Lung (tissue), 12 donors: ENCODE data around the gene PDIA6. TPM values are rescaled to one million over a fixed set of nuclear protein-coding genes. Genes with fewer than 3 reads are reported as not detected.

Source experiments
- ATAC-seq: fragments of 200-7000 bp; cut with Tn5 transposase; one replicate; pipeline ENCODE4 v1.9.1; 2020; ENCODE audit warnings: moderate number of reproducible peaks; ENCODE audit not compliant: insufficient read depth, low FRiP score
- DNase-seq, 3 donors: peaks; one replicate each; pipeline ENCODE4 v3.0.0-alpha.2; 2013 to 2017
- H3K27ac ChIP-seq, 2 donors: one replicate each; pipeline ENCODE4 v1.5.1; 2013; ENCODE audit warnings: mild to moderate bottlenecking in 2 of 2, moderate library complexity in 2 of 2, control low read depth in 1 of 2, inconsistent platforms in 1 of 2, low read depth in 1 of 2, low read length in 1 of 2
- H3K27me3 ChIP-seq, 3 donors: one replicate each; pipeline ENCODE4 v1.5.1; 2013; ENCODE audit warnings: low read length in 2 of 3; ENCODE audit not compliant: control insufficient read depth in 3 of 3, insufficient read depth in 3 of 3
- H3K36me3 ChIP-seq, 4 donors: one replicate each; pipeline ENCODE4 v1.5.1; 2013; ENCODE audit warnings: low read length in 4 of 4, mild to moderate bottlenecking in 1 of 4, moderate library complexity in 1 of 4; ENCODE audit not compliant: control insufficient read depth in 4 of 4, insufficient read depth in 4 of 4
- H3K4me1 ChIP-seq, 5 donors: one replicate each; pipeline ENCODE4 v1.5.1; 2013; ENCODE audit warnings: low read length in 5 of 5, mild to moderate bottlenecking in 2 of 5, moderate library complexity in 1 of 5; ENCODE audit not compliant: control insufficient read depth in 5 of 5, insufficient read depth in 5 of 5
- H3K4me3 ChIP-seq: one replicate; pipeline ENCODE4 v1.5.1; 2013; ENCODE audit warnings: mild to moderate bottlenecking, control low read depth, moderate library complexity
- H3K9ac ChIP-seq, 2 donors: one replicate each; pipeline ENCODE4 v1.5.1; 2013; ENCODE audit warnings: low read length in 2 of 2, control low read depth in 1 of 2; ENCODE audit not compliant: insufficient read depth in 1 of 2
- H3K9me3 ChIP-seq, 4 donors: one replicate each; pipeline ENCODE4 v1.5.1; 2013; ENCODE audit warnings: low read length in 3 of 4, mild to moderate bottlenecking in 1 of 4, moderate library complexity in 1 of 4; ENCODE audit not compliant: control insufficient read depth in 4 of 4, insufficient read depth in 3 of 4
- WGBS, 2 donors: extraction: QIAGEN DNeasy Blood & Tissue Kit; methylation state at CpG; one replicate each; pipeline ENCODE4 v1.1.7; 2013; 5-methylcytosine and 5-hydroxymethylcytosine counted together
- polyA plus RNA-seq, 2 donors: library from polyadenylated mRNA; stranded (reverse); fragments of 200-250 nt; gene quantifications; one replicate each; pipeline ENCODE4 v1.2.1, GENCODE V29; 2013
- total RNA-seq, 2 donors: library from RNA; depleted of rRNA in 1 of 2; stranded (reverse); fragments of >200 nt in 1 of 2; gene quantifications; one replicate each; pipeline ENCODE4 v1.2.1, GENCODE V29; 2014 to 2021
- TF ChIP-seq, protein P1 (sequence below): IDR thresholded peaks from 2 replicates; pipeline ENCODE4 v1.5.1; 2012; ENCODE audit warnings: mild to moderate bottlenecking; ENCODE audit errors: control extremely low read depth, extremely low read depth
- donor health status: control.
- donor health status: control.
- donor health status: Bipolar disorder and iron deficiency.
- donor health status: healthy.
- donor health status: DM: yes; HTN: yes; CAD: no.

Gene PDIA6
- total and polyA plus RNA-seq, 4 donors = 70.1 to 341 (median 189) TPM

DNA sequence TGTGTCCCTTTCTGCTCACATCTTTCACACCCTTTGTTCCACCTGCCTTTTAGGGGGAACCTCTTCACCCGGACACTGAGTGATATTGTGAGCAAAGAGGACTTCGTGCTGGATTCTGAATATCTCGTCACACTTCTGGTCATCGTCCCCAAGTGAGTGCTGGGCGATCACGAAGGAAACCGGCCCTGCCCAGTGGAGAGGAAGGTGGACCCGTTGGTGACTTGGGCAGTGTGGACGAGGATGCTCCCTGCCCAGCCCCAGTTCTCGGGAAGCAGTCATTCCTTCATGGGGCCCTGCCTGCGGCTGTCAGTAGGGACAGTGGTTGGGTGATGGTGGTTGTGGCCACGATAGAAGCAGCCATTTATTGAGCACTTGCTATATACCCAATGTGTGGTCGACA is 40.8 kb downstream of the PDIA6 start:
- H3K4me3 ChIP-seq = no peak overlapping the region
- no peak overlapping the region for H3K27ac ChIP-seq
- H3K9me3 ChIP-seq = no peaks in the 10 kb centered on the region
- H3K27me3 ChIP-seq = no peaks in the 10 kb centered on the region
- 88 to 95% methylated on average over 13 of the region's 13 CpGs for WGBS, 2 donors
- no peak for DNase-seq
- H3K9ac ChIP-seq = no peak overlapping the region
- TF ChIP-seq, protein P1, sequence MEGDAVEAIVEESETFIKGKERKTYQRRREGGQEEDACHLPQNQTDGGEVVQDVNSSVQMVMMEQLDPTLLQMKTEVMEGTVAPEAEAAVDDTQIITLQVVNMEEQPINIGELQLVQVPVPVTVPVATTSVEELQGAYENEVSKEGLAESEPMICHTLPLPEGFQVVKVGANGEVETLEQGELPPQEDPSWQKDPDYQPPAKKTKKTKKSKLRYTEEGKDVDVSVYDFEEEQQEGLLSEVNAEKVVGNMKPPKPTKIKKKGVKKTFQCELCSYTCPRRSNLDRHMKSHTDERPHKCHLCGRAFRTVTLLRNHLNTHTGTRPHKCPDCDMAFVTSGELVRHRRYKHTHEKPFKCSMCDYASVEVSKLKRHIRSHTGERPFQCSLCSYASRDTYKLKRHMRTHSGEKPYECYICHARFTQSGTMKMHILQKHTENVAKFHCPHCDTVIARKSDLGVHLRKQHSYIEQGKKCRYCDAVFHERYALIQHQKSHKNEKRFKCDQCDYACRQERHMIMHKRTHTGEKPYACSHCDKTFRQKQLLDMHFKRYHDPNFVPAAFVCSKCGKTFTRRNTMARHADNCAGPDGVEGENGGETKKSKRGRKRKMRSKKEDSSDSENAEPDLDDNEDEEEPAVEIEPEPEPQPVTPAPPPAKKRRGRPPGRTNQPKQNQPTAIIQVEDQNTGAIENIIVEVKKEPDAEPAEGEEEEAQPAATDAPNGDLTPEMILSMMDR = no peak
- H3K4me1 ChIP-seq = peaks cover 0 to 10% (median 0%) of the 10 kb centered on the region in 5 donors
- no peaks in the 10 kb centered on the region for H3K36me3 ChIP-seq
- ATAC-seq = no peak

DNA sequence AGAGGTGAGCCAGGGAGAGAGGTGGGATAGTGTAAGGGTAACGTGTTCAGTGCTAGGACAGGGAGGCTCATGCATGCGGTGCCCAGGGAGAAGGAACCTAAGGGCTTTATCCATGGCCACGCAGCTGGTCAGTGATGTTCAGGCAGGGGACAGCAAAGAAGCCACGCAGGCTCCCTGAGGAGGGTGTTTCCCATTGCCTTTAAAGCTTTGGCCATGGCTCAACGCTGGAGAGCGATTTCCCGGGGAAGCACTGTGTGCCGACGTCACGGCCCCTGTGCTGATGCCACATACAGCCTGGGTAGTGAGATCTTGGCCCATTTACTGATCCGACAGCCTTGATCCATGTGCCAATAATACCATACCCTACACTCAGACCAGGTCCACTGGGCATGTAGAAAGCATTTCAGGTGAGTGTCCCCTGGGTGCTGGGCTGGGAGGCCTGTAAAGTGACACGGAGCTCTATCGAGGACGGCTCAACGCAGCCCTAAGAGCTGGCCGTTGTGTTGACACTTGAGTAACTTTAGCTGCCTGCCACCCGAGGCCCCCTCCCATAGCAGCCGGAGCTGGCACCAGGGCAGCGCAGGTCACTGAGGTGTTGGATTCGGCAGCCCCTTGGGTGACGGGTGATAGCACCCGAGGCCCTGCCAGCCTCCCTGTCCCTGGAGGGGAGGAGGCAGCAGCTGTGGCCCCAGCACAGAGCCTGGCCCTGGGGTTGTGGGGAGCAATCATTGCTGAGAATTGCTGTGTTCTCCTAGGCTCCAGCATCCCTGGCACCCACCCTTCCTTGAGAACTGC is 41.4 kb downstream of the PDIA6 start:
- TF ChIP-seq, protein P1 = no peak
- 77 to 87% methylated on average over 22 of the region's 22 CpGs for WGBS, 2 donors
- peaks cover 0 to 10% (median 0%) of the 10 kb centered on the region in 5 donors for H3K4me1 ChIP-seq
- no peak overlapping the region for H3K27ac ChIP-seq
- no peaks in the 10 kb centered on the region for H3K9me3 ChIP-seq
- no peak overlapping the region for H3K4me3 ChIP-seq
- ATAC-seq (no peak), DNase-seq (no peak)
- no peaks in the 10 kb centered on the region for H3K27me3 ChIP-seq
- H3K36me3 ChIP-seq = no peaks in the 10 kb centered on the region
- no peak overlapping the region for H3K9ac ChIP-seq

DNA sequence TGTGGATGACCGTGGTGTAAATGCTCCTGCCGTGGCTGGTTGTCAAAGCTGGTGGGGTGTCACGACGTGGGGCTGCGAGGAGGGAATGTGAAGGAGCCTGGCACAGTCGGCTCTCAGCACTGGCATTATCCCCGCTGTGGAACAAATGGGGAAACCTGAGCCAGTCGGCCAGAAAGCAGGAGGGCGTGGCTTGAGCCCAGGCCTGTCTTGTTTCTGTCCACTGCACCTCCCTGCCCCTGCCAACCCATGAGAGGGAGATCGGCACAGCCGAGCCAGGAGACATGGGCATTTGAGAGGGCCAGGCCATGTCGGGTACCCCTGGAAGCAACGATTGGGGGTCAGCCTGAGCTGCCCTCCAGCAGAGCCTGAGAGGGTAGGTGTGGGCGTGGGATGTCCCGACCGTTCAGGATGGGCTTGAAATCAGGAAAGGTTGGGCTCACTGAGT is 44.5 kb downstream of the PDIA6 start:
- peaks cover 0 to 4% (median 0%) of the 10 kb centered on the region in 5 donors for H3K4me1 ChIP-seq
- TF ChIP-seq, protein P1 = no peak
- 75% methylated on average over 16 of the region's 16 CpGs for WGBS, 2 donors

More for the DNA sequence above, 44.5 kb downstream of the PDIA6 start:
- Histone ChIP-seq H3K4me3 (no peak overlapping the region), H3K9ac (no peak overlapping the region), H3K27ac (no peak overlapping the region), H3K27me3 (no peaks in the 10 kb centered on the region), H3K36me3 (no peaks in the 10 kb centered on the region), H3K9me3 (no peaks in the 10 kb centered on the region)
- no peak for DNase-seq
- no peak for ATAC-seq
